Caco-2 (cell line): Measurements from ENCODE around the gene PSEN1. TPM values are rescaled to one million over a fixed set of nuclear protein-coding genes. Genes with fewer than 3 reads are reported as not detected.

Experiments used
- BruUV-seq: library from RNA; stranded (reverse); fragments of 400-500 nt; replicated peaks from 2 replicates; lab custom pipeline; 2021; lab: Mats Ljungman, UMichigan
- CTCF ChIA-PET: fragments of 300-600 bp; sonication (Branson Sonifier 250); formaldehyde crosslinking; loops from one replicate; lab custom pipeline; 2022; ENCODE audit warnings: antibody characterized with exemption; lab: Charles Lee
- POLR2A ChIA-PET: fragments of 300-600 bp; sonication (Branson Sonifier 250); formaldehyde crosslinking; loops from one replicate; lab custom pipeline; 2022; ENCODE audit warnings: antibody characterized with exemption; lab: Charles Lee
- DNase-seq, 2 experiments: peaks; one replicate each; pipeline versions ENCODE4 v3.0.0 to v3.0.0-alpha.2; 2020 to 2022
- H3K27me3 ChIP-seq: replicated peaks from 2 replicates; pipeline ENCODE4 v1.6.0; 2011; ENCODE audit warnings: low read length; ENCODE audit not compliant: control insufficient read depth, insufficient read depth
- H3K36me3 ChIP-seq: 2 replicates; pipeline ENCODE4 v1.5.1; 2011; ENCODE audit warnings: low read length; ENCODE audit not compliant: control insufficient read depth, insufficient read depth
- H3K4me1 ChIP-seq: fragments of 250-450 bp; sonication (Bioruptor Pico); 2 replicates; pipeline ENCODE4 v1.5.1; 2020; ENCODE audit warnings: mild to moderate bottlenecking
- H3K4me3 ChIP-seq: 2 replicates; pipeline ENCODE4 v1.5.1; 2011; ENCODE audit warnings: low read depth, mild to moderate bottlenecking, control low read depth, low read length
- H3K9me3 ChIP-seq: fragments of 250-450 bp; sonication (Bioruptor Pico); 2 replicates; pipeline ENCODE4 v1.5.1; 2020; ENCODE audit warnings: mild to moderate bottlenecking, moderate library complexity
- H3K27ac Mint-ChIP-seq: one replicate; pipeline ENCODE4 v1.8.0; 2022; ENCODE audit warnings: mixed read lengths; ENCODE audit not compliant: unreplicated experiment
- H3K27me3 Mint-ChIP-seq: one replicate; pipeline ENCODE4 v1.8.0; 2022; ENCODE audit warnings: mixed read lengths; ENCODE audit not compliant: insufficient read depth, unreplicated experiment
- H3K36me3 Mint-ChIP-seq: one replicate; pipeline ENCODE4 v1.8.0; 2022; ENCODE audit warnings: mild to moderate bottlenecking, mixed read lengths; ENCODE audit not compliant: insufficient read depth, unreplicated experiment
- H3K4me1 Mint-ChIP-seq: one replicate; pipeline ENCODE4 v1.8.0; 2022; ENCODE audit warnings: low read depth, mixed read lengths; ENCODE audit not compliant: unreplicated experiment
- H3K4me3 Mint-ChIP-seq: one replicate; pipeline ENCODE4 v1.8.0; 2022; ENCODE audit warnings: mild to moderate bottlenecking, moderate library complexity, mixed read lengths; ENCODE audit not compliant: unreplicated experiment
- H3K9me3 Mint-ChIP-seq: one replicate; pipeline ENCODE4 v1.8.0; 2022; ENCODE audit warnings: mixed read lengths; ENCODE audit not compliant: unreplicated experiment
- intact Hi-C: fragments of 100-400 bp; cut with micrococcal nuclease; formaldehyde crosslinking; loops from one replicate; pipeline ENCODE4 v1.10.0; 2022; ENCODE audit not compliant: unreplicated experiment
- total RNA-seq: library from RNA; stranded (reverse); gene quantifications from 2 replicates; pipeline ENCODE4 v1.2.3, GENCODE V29; 2022
- TF ChIP-seq, protein P1 (sequence below), 2 experiments: fragments of 200-600 bp in 1 of 2; IDR thresholded peaks; 1 replicate in 1 of 2; 2 replicates in 1 of 2; pipeline versions ENCODE4 v1.5.1 to v1.8.0; 2011 to 2022; ENCODE audit warnings: antibody characterized with exemption in 1 of 2, control low read depth in 1 of 2, inconsistent platforms in 1 of 2, low read depth in 1 of 2, low read length in 1 of 2, mild to moderate bottlenecking in 1 of 2, moderate library complexity in 1 of 2; ENCODE audit not compliant: insufficient read depth in 1 of 2, severe bottlenecking in 1 of 2, unreplicated experiment in 1 of 2

Gene PSEN1
- total RNA-seq, 1 experiment from 2014 or later: 74.8 TPM

DNA sequence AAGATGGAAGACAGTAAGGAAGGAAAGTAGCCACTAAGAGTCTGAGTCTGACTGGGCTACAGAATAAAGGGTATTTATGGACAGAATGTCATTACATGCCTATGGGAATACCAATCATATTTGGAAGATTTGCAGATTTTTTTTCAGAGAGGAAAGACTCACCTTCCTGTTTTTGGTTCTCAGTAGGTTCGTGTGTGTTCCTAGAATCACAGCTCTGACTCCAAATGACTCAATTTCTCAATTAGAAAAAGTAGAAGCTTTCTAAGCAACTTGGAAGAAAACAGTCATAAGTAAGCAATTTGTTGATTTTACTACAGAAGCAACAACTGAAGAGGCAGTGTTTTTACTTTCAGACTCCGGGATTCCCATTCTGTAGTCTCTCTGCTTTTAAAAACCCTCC is 85.6 kb downstream of the PSEN1 start:
- CTCF ChIA-PET: no interaction called here
- DNase-seq: no peak
- H3K27me3 ChIP-seq: no peaks in the 10 kb centered on the region
- intact Hi-C loops: no loop called here
- POLR2A ChIA-PET: no interaction called here
- H3K4me1 ChIP-seq: no peaks in the 10 kb centered on the region
- H3K4me3 ChIP-seq: no peak overlapping the region
- BruUV-seq: no TSS peak
- H3K36me3 ChIP-seq: no peaks in the 10 kb centered on the region; the same call in none of the 2 replicates
- Mint-ChIP-seq H3K9me3 (no peaks in the 10 kb centered on the region), H3K27me3 (no peaks in the 10 kb centered on the region), H3K36me3 (peaks cover 53% of the 10 kb centered on the region), H3K4me3 (no peak overlapping the region), H3K4me1 (no peaks in the 10 kb centered on the region), H3K27ac (no peak overlapping the region)
- no peaks in the 10 kb centered on the region for H3K9me3 ChIP-seq
- TF ChIP-seq, protein P1, sequence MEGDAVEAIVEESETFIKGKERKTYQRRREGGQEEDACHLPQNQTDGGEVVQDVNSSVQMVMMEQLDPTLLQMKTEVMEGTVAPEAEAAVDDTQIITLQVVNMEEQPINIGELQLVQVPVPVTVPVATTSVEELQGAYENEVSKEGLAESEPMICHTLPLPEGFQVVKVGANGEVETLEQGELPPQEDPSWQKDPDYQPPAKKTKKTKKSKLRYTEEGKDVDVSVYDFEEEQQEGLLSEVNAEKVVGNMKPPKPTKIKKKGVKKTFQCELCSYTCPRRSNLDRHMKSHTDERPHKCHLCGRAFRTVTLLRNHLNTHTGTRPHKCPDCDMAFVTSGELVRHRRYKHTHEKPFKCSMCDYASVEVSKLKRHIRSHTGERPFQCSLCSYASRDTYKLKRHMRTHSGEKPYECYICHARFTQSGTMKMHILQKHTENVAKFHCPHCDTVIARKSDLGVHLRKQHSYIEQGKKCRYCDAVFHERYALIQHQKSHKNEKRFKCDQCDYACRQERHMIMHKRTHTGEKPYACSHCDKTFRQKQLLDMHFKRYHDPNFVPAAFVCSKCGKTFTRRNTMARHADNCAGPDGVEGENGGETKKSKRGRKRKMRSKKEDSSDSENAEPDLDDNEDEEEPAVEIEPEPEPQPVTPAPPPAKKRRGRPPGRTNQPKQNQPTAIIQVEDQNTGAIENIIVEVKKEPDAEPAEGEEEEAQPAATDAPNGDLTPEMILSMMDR (IDR thresholded peaks at IDR 0.05; ENCODE audit: insufficient read depth in 1 of 2, low read depth in 1 of 2, low read length in 1 of 2, severe bottlenecking in 1 of 2, unreplicated experiment in 1 of 2): no peak

DNA sequence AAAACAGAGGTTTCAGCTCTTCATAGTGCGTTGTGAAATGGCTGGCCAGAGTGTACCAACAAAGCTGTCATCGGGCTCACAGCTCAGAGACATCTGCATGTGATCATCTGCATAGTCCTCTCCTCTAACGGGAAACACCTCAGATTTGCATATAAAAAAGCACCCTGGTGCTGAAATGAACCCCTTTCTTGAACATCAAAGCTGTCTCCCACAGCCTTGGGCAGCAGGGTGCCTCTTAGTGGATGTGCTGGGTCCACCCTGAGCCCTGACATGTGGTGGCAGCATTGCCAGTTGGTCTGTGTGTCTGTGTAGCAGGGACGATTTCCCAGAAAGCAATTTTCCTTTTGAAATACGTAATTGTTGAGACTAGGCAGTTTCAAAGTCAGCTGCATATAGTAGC is 86.7 kb downstream of the PSEN1 start:
- H3K4me1 Mint-ChIP-seq: no peaks in the 10 kb centered on the region
- TF ChIP-seq, protein P1 (IDR thresholded peaks at IDR 0.05; ENCODE audit: insufficient read depth in 1 of 2, low read depth in 1 of 2, low read length in 1 of 2, severe bottlenecking in 1 of 2, unreplicated experiment in 1 of 2): no peak
- intact Hi-C loops: no loop called here

DNA sequence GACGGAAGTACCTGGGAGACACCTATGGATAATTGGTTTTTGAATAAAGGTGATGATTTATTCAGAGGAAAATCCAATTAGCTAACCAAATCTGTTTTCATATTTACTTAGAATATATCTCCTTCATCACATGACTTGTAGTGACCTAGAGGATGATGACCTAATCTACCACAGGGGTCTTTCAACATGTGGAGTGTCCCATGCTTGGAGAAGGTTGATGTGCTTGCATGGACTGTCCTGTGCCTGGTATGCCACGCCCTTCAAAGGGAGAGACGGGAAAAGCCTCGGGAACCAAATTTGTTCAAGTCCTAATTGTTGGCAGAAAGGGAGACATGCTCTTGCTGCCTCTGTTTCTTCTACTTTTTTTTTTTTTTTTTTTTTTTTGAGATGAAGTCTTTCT is 89.2 kb downstream of the PSEN1 start:
- no peaks in the 10 kb centered on the region for H3K4me1 ChIP-seq
- intact Hi-C loops: no loop called here
- ChIA-PET CTCF (no interaction called here), POLR2A (no interaction called here)
- no peaks in the 10 kb centered on the region for H3K9me3 Mint-ChIP-seq
- no peaks in the 10 kb centered on the region; the same call in 1 of the 2 replicates for H3K36me3 ChIP-seq
- no peak overlapping the region for H3K4me3 ChIP-seq
- TF ChIP-seq, protein P1 (IDR thresholded peaks at IDR 0.05; ENCODE audit: insufficient read depth in 1 of 2, low read depth in 1 of 2, low read length in 1 of 2, severe bottlenecking in 1 of 2, unreplicated experiment in 1 of 2): no peak
- no peaks in the 10 kb centered on the region for H3K9me3 ChIP-seq
- H3K27me3 ChIP-seq: no peaks in the 10 kb centered on the region
- no peak overlapping the region for H3K4me3 Mint-ChIP-seq
- peaks cover 26% of the 10 kb centered on the region for H3K36me3 Mint-ChIP-seq
- DNase-seq: no peak
- H3K27me3 Mint-ChIP-seq: no peaks in the 10 kb centered on the region
- no peaks in the 10 kb centered on the region for H3K4me1 Mint-ChIP-seq
- no TSS peak for BruUV-seq
- no peak overlapping the region for H3K27ac Mint-ChIP-seq

More for the DNA sequence above, 86.7 kb downstream of the PSEN1 start:
- Mint-ChIP-seq H3K27ac (no peak overlapping the region), H3K4me3 (no peak overlapping the region), H3K36me3 (peaks cover 51% of the 10 kb centered on the region), H3K27me3 (no peaks in the 10 kb centered on the region), H3K9me3 (no peaks in the 10 kb centered on the region)
- no peaks in the 10 kb centered on the region for H3K9me3 ChIP-seq
- CTCF ChIA-PET: interaction anchor here (0.6 kb wide), 1 partner anchor 10 kb away, joined by 3 read pairs; no protein-coding TSS in a partner anchor
- DNase-seq: no peak
- no TSS peak for BruUV-seq
- no peaks in the 10 kb centered on the region for H3K27me3 ChIP-seq
- H3K4me3 ChIP-seq: no peak overlapping the region
- POLR2A ChIA-PET: no interaction called here
- H3K4me1 ChIP-seq: no peaks in the 10 kb centered on the region
- no peaks in the 10 kb centered on the region; the same call in 1 of the 2 replicates for H3K36me3 ChIP-seq
